Tibial nerve (tissue), 4 donors: ENCODE data around the gene DGCR2.

Experiments used
- EP300 ChIP-seq, 2 donors: sonication (generic); formaldehyde crosslinking; IDR thresholded peaks; one replicate each; pipeline ENCODE4 v1.6.1; 2017; ENCODE audit warnings: antibody characterized with exemption in 2 of 2, mild to moderate bottlenecking in 1 of 2
- POLR2A ChIP-seq, 2 donors: fragments of 450-650 bp; IDR thresholded peaks; one replicate each; pipeline ENCODE4 v1.6.1; 2017; ENCODE audit warnings: antibody characterized with exemption in 2 of 2, mild to moderate bottlenecking in 2 of 2, moderate library complexity in 2 of 2
- TF ChIP-seq, protein P1 (sequence below), 5 experiments: fragments of 200-600 bp in 3 of 5; fragments of 450-650 bp in 2 of 5; sonication (generic) in 3 of 5; IDR thresholded peaks; one replicate each; pipeline ENCODE4 v1.5.1; 2016 to 2019; ENCODE audit warnings: antibody characterized with exemption in 5 of 5, mild to moderate bottlenecking in 3 of 5, moderate library complexity in 2 of 5

DNA sequence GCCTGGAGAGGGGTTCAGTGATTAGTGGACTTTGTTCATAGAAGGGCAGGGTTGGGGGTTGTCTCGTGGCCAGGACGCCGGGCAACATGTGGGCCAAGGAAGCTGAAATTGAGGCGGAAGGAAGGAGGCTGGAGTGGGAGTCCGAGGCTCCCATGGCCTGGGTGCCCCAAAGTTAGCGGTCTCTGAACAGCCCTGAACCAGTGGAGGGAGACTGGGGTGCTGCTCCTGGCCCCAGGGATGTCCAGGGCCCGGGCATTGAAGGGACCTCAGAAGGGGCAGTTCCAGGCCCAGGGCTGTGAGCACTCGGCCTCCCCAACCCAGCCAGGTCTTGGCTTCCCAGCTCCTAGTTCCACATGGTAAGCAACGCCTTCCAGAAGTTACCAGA lies 126.9 kb downstream of the DGCR2 start:
- TF ChIP-seq POLR2A (IDR thresholded peaks at IDR 0.05) (no peak), EP300 (IDR thresholded peaks at IDR 0.05) (no peak)
- TF ChIP-seq, protein P1, sequence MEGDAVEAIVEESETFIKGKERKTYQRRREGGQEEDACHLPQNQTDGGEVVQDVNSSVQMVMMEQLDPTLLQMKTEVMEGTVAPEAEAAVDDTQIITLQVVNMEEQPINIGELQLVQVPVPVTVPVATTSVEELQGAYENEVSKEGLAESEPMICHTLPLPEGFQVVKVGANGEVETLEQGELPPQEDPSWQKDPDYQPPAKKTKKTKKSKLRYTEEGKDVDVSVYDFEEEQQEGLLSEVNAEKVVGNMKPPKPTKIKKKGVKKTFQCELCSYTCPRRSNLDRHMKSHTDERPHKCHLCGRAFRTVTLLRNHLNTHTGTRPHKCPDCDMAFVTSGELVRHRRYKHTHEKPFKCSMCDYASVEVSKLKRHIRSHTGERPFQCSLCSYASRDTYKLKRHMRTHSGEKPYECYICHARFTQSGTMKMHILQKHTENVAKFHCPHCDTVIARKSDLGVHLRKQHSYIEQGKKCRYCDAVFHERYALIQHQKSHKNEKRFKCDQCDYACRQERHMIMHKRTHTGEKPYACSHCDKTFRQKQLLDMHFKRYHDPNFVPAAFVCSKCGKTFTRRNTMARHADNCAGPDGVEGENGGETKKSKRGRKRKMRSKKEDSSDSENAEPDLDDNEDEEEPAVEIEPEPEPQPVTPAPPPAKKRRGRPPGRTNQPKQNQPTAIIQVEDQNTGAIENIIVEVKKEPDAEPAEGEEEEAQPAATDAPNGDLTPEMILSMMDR (IDR thresholded peaks at IDR 0.05) = no peak
